Activated T-cell treated with anti-CD3 and anti-CD28 coated beads, Interleukin-2, amount 50 U/mL, for 72 hours (primary cell): ENCODE measurements around the gene FMO3. TPM values are rescaled to one million over a fixed set of nuclear protein-coding genes. Genes with fewer than 3 reads are reported as not detected.

Experiments
- ATAC-seq, 2 donors: fragments of 150-1000 bp; cut with Tn5 transposase; replicated peaks in 1 of 2; 2 replicates each; pipeline ENCODE4 v1.10.0; 2021; ENCODE audit warnings: moderate library complexity in 2 of 2, mild to moderate bottlenecking in 1 of 2
- DNase-seq, 2 donors: peaks; one replicate each; pipeline ENCODE4 v3.0.0; 2021 to 2022; ENCODE audit warnings: mixed read lengths in 1 of 2
- H3K27ac Mint-ChIP-seq: one replicate; pipeline ENCODE4 v1.8.0; 2022; ENCODE audit warnings: mild to moderate bottlenecking, moderate library complexity, mixed read lengths
- H3K27me3 Mint-ChIP-seq: one replicate; pipeline ENCODE4 v1.8.0; 2022; ENCODE audit warnings: low read depth, mixed read lengths
- H3K36me3 Mint-ChIP-seq, 2 donors: one replicate each; pipeline ENCODE4 v1.8.0; 2022; ENCODE audit warnings: mixed read lengths in 2 of 2, mild to moderate bottlenecking in 1 of 2; ENCODE audit not compliant: insufficient read depth in 2 of 2
- H3K4me1 Mint-ChIP-seq: one replicate; pipeline ENCODE4 v1.8.0; 2022; ENCODE audit warnings: low read depth, mixed read lengths
- H3K4me3 Mint-ChIP-seq, 2 donors: one replicate each; pipeline ENCODE4 v1.8.0; 2022; ENCODE audit warnings: mild to moderate bottlenecking in 2 of 2, mixed read lengths in 2 of 2, moderate library complexity in 2 of 2
- H3K9me3 Mint-ChIP-seq, 2 donors: one replicate each; pipeline ENCODE4 v1.8.0; 2022; ENCODE audit warnings: mixed read lengths in 2 of 2
- total RNA-seq, 2 donors: library from RNA; stranded (reverse); gene quantifications; one replicate each; pipeline ENCODE4 v1.2.3, GENCODE V29; 2022

The FMO3 gene
- total RNA-seq, 2 donors from 2014 or later, result not detected

DNA sequence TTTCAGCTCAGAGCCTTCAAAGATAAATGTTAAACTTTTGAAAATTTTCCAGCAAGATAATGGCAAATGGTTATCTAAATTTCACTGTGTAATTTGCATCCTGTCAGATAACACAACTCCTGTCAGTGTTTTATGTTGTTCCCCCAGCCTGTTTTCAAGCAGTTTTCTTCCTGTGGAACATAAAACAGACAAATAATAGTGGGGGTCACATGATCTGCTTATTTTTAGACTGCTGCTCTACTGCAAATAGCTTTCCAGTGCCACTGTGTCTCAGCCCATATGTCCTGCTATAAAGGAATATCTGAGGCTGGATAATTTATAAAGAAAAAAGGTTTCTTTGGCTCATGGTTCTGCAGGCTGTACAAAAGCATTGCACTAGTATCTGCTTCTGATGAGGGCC lies 32.2 kb downstream of the FMO3 start:
- no peak for ATAC-seq
- no peak for DNase-seq
- Mint-ChIP-seq H3K27ac (no peak overlapping the region), H3K27me3 (peaks cover 34% of the 10 kb centered on the region), H3K4me1 (no peaks in the 10 kb centered on the region), H3K36me3 (no peaks in the 10 kb centered on the region), H3K9me3 (peaks cover 0 to 1% of the 10 kb centered on the region in 2 donors), H3K4me3 (no peak overlapping the region)

DNA sequence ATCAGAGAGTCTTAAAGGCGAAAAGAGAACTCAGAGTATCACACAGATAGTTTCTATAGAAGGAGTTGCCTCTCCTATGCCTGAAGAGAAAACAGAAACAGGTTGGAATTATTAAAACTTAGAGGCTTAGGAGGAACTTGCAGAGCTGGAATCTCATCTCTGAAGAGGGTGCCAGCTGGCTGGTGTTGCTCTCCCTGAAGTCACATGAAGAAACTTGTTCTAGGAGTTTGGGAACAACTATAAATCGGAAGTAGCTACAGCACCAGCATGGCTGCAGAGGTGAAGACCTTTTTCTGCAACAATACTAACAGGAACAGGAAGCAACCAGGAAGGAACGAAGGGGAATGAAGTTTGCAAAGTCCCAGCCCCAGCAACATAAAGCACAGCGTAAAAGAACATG lies 35.8 kb downstream of the FMO3 start:
- DNase-seq, result no peak
- Mint-ChIP-seq H3K9me3 (peaks cover 1 to 2% of the 10 kb centered on the region in 2 donors), H3K4me1 (no peaks in the 10 kb centered on the region), H3K27ac (no peak overlapping the region), H3K27me3 (peaks cover 21% of the 10 kb centered on the region), H3K36me3 (no peaks in the 10 kb centered on the region), H3K4me3 (no peak overlapping the region)
- ATAC-seq, result no peak

DNA sequence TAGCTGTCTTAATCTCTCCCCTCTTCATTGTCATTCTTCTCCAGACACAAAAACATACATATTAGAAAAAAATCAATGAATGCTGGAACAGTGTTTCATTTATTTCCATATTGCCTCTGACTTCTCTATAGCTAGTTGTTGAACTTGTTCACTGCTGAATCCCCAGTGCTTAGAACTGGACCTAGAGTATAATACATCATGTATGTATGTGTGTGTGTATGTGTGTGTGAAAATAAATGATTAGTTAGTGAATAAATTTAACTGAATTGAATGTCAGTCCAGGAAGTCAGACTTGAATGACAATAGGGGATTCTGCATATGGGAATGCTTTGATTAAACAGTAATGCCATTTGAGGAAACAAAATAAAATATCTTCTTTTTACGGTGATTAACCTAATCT lies 36.4 kb downstream of the FMO3 start:
- H3K27me3 Mint-ChIP-seq, result peaks cover 15% of the 10 kb centered on the region
- H3K36me3 Mint-ChIP-seq, result no peaks in the 10 kb centered on the region
- no peak overlapping the region for H3K27ac Mint-ChIP-seq
- no peak overlapping the region for H3K4me3 Mint-ChIP-seq
- ATAC-seq (no peak), DNase-seq (no peak)
- H3K4me1 Mint-ChIP-seq, result no peaks in the 10 kb centered on the region
- peaks cover 1 to 2% of the 10 kb centered on the region in 2 donors for H3K9me3 Mint-ChIP-seq

DNA sequence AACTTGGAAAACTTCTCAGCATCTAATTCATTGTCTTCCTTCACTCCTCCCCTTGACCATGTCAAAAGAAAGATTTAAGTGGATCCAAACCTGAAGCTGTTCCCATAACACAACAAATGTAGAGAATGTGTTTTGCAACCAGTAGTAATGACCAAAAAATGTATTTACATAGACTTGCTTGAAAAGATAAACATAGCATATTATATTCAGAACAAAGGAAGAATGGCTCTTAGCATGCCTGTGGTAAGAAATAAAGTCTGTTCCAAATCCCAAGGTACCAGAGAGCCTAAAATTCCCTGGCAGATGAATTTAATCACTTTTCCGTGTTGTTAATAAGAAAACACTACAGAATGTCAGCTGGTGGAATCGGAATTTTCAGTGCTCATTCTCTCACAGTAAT lies 36.8 kb downstream of the FMO3 start:
- no peak overlapping the region for H3K27ac Mint-ChIP-seq
- no peaks in the 10 kb centered on the region for H3K4me1 Mint-ChIP-seq
- no peak for DNase-seq
- no peaks in the 10 kb centered on the region for H3K36me3 Mint-ChIP-seq
- H3K4me3 Mint-ChIP-seq, result no peak overlapping the region
- peaks cover 1 to 2% of the 10 kb centered on the region in 2 donors for H3K9me3 Mint-ChIP-seq
- no peak for ATAC-seq
- peaks cover 15% of the 10 kb centered on the region for H3K27me3 Mint-ChIP-seq

DNA sequence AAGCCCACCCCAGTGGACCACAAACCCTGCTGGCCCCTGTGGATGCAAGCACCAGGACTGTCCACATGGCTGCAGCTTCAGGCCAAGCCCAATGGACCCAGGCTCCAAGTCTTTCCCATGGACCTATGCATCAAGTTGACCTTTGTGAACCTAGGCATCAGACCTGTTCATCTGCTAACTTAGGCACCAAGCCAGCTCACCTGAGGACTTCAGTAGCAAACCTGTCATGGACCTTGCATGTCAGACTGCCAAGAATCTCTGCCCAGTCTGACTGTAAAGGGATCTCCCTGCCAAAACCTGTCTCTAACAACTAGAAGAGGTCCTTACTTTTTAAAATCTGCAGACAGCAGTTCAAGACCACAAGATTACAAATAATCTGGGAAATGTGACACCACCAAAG lies 37.8 kb downstream of the FMO3 start:
- ATAC-seq, result no peak
- Mint-ChIP-seq H3K27me3 (peaks cover 15% of the 10 kb centered on the region), H3K4me3 (no peak overlapping the region), H3K4me1 (no peaks in the 10 kb centered on the region), H3K9me3 (peaks cover 1 to 2% of the 10 kb centered on the region in 2 donors), H3K36me3 (no peaks in the 10 kb centered on the region), H3K27ac (no peak overlapping the region)
- DNase-seq, result no peak

DNA sequence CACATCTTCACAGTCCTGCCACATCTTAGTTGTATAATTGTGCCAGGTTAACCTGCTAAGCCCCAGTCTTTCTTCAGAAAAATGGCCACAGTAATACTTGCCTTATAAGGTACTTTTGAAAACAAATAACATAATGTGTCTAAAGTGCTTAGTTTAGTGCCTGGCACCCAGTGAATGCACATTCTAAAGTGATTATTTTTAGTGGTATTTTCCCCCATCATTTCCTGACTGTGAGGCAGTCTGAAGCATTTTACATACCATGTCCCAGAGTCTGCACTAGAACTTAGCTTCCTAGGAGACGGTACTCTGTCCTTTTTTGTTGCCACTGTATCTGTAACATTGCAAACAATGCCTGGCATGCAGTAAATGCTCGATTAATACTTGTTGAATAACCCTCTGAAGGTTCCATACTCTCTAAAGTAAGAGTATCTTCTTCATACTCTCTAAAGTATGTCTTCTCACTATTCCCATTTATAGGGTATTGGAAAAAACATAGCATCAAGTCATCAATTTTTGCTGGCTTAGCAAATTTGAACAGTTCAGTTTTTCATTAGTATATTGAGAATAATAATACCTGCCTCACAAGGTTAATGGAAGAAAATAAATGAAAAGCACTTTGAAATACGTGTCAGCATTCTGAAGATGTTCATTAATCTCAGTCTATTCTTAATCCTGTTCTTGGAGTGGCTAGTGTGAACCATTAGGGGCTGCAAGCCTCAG lies 43.7 kb downstream of the FMO3 start:
- H3K4me3 Mint-ChIP-seq, result no peak overlapping the region
- DNase-seq, result no peak
- no peak overlapping the region for H3K27ac Mint-ChIP-seq
- H3K36me3 Mint-ChIP-seq, result no peaks in the 10 kb centered on the region
- H3K27me3 Mint-ChIP-seq, result no peaks in the 10 kb centered on the region
- H3K9me3 Mint-ChIP-seq, result no peaks in the 10 kb centered on the region
- H3K4me1 Mint-ChIP-seq, result no peaks in the 10 kb centered on the region
- ATAC-seq, result no peak

DNA sequence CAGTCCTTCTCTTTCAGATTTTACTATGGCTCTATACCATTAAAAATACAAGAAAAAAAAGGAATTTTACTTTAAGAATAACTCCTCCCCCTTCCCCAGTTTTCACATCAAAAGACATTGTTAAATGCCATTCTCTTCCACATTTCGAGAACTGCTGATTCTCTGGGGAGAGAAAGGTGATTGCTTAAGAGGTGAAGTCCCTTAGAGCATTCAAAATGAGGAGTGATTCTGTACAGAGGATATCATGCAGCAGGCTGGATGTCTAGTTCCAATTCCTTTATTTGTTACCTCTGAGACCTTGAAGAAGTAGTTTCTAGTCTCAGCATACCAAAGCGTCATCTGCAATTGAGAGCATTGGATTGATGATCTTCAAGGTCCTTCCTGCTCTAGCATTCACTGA lies 46.9 kb downstream of the FMO3 start:
- DNase-seq (no peak), ATAC-seq (no peak)
- Mint-ChIP-seq H3K36me3 (no peaks in the 10 kb centered on the region), H3K9me3 (no peaks in the 10 kb centered on the region), H3K27ac (no peak overlapping the region), H3K4me1 (no peaks in the 10 kb centered on the region), H3K27me3 (peaks cover 8% of the 10 kb centered on the region), H3K4me3 (no peak overlapping the region)

DNA sequence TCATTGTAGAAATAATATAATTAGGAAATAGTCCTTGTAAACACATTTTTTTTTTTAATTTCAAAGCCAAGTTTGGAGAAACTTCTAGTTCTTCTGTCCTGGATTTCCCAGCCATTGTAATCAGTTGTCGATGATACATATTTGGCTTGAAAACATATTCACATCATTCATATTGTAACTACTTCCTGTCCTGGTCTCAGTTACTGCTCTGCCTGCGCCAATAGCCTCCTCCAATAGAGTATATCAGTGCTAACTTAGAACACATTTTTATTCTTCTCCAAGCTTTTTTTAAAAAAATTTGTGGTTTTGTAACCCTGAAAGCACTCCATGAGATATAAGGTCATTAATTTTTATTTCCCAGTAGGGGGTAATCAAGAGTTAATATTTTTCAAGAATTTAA lies 48.3 kb downstream of the FMO3 start:
- H3K27ac Mint-ChIP-seq, result no peak overlapping the region
- no peaks in the 10 kb centered on the region for H3K4me1 Mint-ChIP-seq
- DNase-seq, result no peak
- H3K4me3 Mint-ChIP-seq, result no peak overlapping the region
- H3K9me3 Mint-ChIP-seq, result no peaks in the 10 kb centered on the region
- no peaks in the 10 kb centered on the region for H3K36me3 Mint-ChIP-seq
- H3K27me3 Mint-ChIP-seq, result peaks cover 8% of the 10 kb centered on the region
- no peak for ATAC-seq

DNA sequence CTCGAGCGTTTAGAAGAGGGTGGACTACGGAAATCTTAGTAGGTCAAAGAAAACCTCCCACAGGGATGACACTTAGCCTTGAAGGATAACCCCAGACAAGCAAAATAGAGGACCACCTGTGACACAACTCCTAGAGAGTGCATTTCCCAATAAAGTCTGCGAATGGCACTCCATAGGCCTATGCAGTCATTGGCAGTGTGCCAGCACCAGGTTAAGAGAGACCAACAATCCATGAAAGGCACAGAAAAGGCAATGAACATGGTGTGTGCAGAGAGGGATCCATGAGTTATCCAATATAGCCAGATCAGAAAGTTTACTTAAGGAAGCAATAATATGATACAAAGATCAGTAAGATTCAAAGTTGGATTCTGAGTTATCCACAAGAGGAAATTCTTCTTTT lies 49.2 kb downstream of the FMO3 start:
- Mint-ChIP-seq H3K4me1 (no peaks in the 10 kb centered on the region), H3K9me3 (no peaks in the 10 kb centered on the region), H3K27ac (no peak overlapping the region), H3K27me3 (peaks cover 11% of the 10 kb centered on the region), H3K4me3 (no peak overlapping the region), H3K36me3 (no peaks in the 10 kb centered on the region)
- DNase-seq, result no peak
- ATAC-seq, result no peak

DNA sequence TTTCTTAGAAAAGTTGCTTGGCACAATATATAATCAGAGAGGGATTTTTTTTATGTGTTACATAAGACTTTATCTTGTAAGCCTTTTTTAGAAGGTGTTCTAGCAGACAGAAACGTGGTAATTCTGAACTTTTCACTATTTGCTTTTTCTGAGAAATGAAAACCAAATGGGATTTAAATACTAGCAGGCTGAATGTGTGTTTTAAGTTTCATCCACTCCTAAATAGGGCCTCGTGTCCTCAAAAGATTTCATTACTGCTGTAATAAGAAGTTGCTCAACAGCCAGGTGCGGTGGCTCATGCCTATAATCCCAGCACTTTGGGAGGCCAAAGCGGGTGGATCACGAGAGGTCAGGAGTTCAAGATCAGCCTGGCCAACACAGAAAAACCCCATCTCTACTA lies 49.7 kb downstream of the FMO3 start:
- Mint-ChIP-seq H3K9me3 (no peaks in the 10 kb centered on the region), H3K4me1 (no peaks in the 10 kb centered on the region), H3K4me3 (no peak overlapping the region), H3K36me3 (no peaks in the 10 kb centered on the region), H3K27ac (no peak overlapping the region), H3K27me3 (peaks cover 15% of the 10 kb centered on the region)
- DNase-seq, result no peak
- no peak for ATAC-seq

DNA sequence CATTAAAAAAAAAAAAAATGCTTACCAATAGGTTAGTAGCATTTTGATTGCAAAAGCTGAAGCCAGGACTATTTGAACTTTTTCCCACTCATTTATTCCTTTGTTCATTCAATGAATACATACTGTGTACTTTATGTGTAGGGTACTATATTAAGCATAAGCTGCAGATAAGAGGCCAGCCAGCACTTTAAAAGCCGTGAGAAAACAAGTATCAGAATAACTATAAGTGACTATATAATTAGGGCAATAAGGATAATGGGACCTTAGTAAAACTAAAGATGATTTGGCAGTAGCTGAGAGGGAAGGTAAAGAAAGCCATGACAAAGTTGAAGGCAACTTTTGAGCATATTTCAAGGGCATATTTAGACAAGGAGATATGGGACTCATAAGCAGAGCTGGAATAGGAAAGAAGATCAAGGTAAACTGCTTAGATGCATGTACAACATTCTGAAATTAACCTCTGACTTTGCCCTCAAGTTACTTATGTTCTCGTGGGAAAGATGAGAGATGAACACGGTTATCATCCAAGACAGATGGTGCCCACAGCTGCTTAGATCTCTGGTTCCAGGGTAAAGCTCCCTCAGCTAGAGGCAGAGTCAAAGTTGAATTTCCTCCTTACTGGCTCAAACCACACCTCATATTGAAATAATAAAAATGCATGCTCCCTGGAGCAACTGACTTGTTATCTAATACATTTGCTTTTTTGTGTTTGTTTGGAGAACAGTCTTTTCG lies 50.4 kb downstream of the FMO3 start:
- ATAC-seq, result no peak
- Mint-ChIP-seq H3K27ac (no peak overlapping the region), H3K27me3 (peaks cover 19% of the 10 kb centered on the region), H3K9me3 (no peaks in the 10 kb centered on the region), H3K36me3 (no peaks in the 10 kb centered on the region), H3K4me3 (no peak overlapping the region), H3K4me1 (no peaks in the 10 kb centered on the region)
- no peak for DNase-seq

DNA sequence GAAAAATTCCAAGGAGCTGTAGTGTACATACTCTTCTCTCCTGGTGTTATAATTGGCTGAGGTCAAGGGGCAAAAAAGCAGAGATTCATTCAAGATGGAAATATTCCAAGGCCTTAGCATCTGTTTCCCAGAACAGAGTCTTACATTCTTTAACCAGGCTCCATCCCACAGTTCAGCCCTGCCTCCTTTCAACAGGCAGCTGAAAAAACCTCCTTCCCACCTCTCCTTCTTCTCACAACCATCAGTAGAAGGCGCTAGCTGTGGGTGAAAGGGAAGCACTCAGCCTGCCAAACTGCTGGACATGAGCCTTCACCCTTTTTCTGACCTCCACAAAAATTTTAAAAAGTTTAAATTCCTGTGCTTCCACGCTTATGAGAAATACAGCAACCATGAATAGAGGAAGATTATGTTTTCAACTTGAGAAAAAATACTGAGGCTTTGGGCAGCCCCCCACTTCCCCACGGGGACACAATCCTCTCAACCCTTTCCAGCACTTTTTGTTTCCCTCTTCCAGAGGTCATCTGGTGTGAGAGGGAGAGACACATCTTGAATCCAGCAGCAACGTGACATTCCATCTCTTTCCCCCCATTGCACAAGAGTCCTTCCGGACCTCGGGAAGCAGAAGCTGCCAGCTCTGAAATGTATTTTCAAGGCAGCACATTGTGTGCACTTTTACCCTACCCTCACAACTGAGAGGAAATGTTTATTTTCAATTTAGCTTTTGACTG lies 51.1 kb downstream of the FMO3 start:
- H3K9me3 Mint-ChIP-seq, result no peaks in the 10 kb centered on the region
- ATAC-seq (no peak), DNase-seq (no peak)
- no peak overlapping the region for H3K4me3 Mint-ChIP-seq
- no peak overlapping the region for H3K27ac Mint-ChIP-seq
- no peaks in the 10 kb centered on the region for H3K4me1 Mint-ChIP-seq
- H3K36me3 Mint-ChIP-seq, result no peaks in the 10 kb centered on the region
- peaks cover 19% of the 10 kb centered on the region for H3K27me3 Mint-ChIP-seq
